Fibroblast of gingiva (primary cell): Measurements from ENCODE around the gene BOK.

Source experiments
- DNase-seq: peaks from one replicate; pipeline ENCODE4 v3.0.0-alpha.2; 2011; ENCODE audit warnings: low read depth

The BOK gene

DNA sequence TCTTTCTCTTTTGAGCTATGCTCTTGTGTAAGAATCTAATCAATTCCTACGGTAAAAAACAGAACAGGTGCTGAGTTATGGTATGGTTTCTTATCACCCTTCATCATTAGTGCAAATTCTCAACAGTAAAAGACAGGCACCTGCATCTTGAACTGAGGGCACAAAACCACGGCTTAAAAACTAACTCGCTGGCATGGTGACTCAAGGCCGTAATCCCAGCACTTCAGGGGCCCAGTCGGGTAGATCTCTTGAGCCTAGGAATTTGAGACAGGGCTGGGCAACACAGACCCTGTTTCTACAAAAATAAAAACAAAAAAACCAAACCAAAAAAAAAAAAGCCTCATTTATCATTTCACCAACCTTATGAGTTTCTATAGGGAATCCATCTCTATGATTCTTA, 45.1 kb downstream of the BOK start:
- DNase-seq = no peak

DNA sequence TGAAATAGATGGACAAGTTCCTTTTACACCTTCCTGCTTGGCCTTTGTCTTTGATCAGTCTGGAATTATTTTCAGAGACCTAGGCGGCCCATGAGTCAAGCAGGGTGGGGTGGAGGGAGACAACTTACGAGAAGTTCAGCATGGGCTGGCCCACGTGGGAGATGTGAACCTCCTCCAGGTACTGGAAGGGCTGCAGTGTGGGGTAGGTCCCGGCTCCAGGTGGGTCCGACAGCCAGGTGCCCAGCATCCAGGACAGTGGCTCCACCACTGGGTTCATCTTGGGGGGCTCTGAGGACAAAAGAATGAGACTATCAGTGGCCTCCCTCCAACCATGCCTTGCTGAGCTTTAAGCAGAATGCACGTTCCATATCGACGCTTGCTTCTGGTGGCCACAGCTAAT, 47.6 kb downstream of the BOK start:
- DNase-seq = no peak

DNA sequence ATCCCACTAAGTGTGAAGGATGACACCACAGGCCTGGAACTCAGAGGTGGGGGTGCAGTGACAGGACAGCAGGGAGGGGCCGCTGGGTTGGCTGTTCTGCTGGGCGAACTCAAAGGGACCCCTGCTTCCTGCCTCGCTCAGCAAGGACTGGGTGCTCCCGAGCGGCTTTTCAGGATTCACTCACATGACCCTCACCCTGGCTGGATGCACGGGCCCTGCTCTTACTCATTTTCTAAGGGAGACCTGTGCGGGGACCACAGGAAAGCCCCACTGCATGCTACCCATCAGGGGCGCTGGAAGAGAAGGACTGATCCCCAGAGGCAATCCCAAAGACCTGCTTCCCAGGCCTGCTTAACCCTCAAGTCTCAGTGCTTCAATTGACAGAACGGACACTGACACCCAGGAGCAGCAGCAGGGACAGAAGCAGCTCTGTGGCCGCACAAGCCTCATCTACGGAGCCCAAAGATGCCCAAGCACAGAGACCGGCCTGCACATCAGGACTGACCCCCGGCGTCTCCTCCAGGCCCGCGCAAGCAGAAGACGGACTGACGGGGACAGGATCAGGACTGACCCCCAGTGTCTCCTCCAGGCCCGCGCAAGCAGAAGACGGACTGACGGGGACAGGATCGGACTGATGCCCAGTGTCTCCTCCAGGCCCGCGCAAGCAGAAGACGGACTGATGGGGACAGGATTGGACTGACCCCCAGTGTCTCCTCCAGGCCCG, 48.8 kb downstream of the BOK start:
- no peak for DNase-seq

DNA sequence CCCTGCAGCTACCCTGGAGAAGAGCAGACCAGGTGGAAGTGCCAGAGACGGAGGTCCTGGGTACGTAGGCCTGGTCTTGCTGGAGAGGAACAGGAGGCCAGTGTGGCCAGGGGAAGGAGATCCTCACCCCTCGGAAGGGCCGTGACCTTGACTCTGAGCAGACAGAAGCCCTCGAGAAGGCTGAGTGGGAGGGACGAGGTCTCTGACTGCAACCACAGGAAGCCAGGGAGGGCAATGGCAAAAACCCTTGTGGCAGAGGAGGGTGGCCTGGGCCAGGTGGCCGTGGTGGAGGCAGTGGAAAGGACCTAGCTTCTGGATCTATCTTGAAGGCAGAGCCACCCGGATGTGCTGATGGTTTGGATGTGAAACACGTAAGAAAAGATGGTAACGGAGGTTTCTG, 50.3 kb downstream of the BOK start:
- DNase-seq = no peak

DNA sequence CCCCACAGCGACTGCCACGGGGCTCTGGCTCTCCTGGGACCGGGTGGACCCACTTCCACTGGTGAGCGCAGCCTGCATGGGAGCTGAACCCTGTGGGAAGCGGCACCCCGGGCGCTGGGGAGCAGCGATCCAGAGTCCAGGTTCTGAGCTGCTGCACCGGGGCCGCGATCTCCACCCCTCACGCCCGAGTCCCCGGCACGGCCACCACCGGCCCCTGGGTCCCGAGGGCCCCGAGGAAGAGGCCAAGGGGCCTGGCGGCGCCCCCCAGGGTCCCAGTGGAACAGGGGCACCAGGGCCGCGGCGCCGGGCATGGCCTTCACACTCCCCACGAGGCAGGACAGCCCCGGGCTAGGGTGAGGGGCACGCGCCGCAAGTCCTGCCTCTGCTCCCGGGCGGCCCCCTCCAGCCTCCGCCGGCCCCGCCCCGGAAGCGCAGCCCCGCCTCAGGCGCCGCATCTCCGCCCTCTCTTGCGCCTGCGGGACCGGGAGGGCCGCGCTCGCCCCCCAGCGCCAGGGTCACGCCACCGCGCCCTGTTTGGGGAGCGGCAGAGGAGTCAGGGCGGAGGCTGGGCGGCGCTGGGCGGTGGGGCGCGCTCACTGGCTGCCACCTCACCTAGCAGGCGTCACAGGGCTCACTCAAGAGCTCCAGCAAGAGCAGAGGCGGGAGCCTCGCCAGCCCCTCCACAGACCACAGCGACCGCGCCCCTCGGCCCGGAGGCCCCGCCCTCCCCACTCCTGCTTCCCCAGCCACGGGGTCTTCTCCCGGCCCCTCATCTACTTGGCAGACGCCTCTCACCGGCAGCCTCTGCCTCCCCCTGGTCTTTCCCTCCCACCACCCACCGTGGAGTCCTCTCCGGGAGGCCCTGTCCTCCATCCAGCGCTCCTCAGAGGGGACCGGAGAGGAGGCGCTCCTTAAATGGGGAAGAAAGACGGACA, 51.6 kb downstream of the BOK start:
- DNase-seq = peak; percentile 60

DNA sequence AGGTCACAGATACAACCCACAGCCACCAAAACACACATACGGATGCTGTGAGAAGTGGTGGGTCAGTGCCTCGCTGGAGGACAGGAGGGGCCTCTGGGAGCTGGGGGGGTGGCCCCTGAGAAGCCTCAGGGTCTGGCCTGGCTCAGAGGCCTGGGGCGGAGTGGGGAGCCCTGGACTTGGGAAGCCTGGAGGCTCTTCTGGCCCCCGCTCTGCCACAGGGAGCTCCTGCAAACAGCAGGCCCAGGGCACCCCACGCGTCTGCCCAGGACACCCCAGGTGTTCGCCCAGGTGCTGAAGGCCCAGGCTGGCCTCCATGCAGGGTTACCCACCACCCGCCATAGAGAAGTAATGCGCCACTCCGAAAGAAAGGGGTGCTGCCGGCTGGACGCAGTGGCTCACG, 52.5 kb downstream of the BOK start:
- DNase-seq = no peak

DNA sequence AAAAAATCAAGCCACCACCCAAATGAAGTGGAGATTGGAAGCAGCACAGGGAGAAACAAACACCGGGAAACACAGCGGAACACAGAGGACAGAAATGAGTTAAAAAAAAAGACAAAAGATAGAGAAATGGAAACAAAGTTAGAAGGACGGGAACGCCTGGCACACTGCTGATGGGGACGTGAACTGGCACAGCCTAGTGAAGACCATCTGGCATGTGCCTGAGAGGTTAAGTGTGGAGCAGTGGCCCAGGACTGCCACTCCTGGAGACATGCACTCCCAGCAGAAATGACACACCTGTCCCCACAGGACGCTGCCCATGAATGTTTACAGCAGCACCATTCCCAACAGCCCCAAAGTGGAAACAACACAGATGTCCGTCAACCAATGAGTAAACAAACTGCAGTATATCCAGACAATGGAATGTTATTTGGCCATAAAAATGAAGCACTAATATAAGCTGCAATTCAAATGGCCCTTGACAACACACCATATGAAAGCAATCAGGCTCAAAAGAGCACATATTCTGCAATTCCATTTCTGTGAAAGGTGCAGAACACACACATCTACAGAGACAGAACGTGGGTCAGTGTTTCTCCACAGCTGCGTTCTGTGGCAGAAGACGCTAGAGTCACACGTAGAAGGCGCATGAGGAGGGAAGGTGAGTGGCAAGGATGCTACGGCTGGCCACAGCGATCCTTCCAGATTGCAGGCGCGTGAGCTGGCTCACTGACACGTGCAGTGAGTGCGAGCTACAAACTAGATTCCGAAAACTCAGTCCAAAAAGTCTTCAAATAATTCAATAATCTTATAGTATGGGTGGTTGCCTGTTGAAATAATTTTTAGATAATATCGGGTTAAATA, 53.8 kb downstream of the BOK start:
- DNase-seq = peak; percentile 70

DNA sequence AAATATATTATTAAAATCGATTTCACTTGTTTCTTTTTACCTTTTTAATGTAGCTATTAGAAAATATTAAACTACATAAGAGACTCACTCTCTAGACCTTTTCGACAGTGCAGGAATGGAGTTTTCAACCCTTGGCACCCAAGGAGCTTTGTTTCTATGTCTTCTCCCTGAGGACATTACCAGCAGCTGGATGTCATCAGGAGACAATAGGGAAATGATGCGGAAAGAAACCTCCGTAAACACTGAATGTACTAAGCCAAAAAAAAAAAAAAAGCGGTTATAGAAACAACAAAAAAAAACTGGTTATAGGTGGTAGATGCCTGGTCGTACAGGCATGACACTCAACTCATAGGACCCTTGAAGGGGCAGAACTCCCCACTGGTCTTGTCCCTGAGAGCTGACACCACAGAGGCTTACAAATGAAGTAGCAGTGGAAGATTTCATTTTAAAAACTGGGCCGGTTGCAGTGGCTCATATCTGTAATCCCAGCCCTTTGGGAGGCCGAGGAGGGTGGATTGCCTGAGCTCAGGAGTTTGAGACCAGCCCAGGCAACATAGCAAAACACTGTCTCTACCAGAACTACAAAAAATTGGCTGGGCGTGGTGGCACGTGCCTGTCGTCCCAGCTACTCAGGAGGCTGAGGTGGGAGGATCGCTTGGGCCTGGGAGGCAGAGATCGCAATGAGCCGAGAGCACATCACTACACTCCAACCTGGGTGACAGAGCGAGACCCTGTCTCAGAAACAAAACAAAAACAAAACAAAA, 54.7 kb downstream of the BOK start:
- peak; percentile 59 for DNase-seq

DNA sequence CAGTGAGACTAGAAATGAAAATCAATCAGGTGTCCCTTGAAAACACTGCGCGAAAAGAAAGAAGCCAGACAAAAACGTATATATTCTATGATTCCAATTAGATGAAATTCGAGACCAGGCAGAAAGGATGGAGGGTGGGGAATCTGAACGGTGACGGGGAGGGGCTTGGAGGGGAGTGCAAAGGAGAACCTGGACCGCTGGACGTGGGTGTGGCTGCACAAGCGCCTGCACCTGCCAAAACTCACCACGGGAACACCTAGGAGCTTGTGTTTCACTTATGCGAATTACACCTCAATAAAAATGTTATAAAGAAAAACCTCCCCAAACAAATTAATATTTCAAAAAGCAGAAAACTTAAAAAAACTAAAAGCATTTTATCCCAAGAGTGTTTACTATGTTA, 56.5 kb downstream of the BOK start:
- no peak for DNase-seq

DNA sequence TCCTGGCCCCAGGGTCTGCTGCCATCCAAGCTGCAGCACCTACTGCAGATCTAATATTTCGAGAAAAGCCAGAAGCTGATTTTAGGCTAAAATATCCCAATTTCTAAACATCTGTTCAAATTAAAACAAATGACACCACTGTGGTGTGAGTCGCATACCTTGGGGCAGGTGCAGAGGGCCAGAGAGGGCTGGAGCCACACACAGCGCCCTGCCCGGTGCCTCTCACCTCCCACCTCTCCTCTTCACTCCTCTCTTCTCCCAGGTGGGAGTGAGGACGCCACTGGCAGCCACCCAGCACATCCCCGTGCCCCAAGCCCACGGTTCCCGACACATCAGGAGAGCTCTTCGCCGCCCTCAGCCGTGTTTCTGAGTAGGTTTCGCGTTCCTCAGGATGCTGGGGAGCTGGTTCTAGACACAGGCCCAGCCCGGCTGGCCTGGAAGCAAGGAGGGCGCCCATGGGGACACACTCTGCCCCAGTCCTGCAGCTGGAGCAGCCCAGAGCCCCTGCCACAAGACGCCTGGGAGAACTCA, 57.0 kb downstream of the BOK start:
- no peak for DNase-seq

DNA sequence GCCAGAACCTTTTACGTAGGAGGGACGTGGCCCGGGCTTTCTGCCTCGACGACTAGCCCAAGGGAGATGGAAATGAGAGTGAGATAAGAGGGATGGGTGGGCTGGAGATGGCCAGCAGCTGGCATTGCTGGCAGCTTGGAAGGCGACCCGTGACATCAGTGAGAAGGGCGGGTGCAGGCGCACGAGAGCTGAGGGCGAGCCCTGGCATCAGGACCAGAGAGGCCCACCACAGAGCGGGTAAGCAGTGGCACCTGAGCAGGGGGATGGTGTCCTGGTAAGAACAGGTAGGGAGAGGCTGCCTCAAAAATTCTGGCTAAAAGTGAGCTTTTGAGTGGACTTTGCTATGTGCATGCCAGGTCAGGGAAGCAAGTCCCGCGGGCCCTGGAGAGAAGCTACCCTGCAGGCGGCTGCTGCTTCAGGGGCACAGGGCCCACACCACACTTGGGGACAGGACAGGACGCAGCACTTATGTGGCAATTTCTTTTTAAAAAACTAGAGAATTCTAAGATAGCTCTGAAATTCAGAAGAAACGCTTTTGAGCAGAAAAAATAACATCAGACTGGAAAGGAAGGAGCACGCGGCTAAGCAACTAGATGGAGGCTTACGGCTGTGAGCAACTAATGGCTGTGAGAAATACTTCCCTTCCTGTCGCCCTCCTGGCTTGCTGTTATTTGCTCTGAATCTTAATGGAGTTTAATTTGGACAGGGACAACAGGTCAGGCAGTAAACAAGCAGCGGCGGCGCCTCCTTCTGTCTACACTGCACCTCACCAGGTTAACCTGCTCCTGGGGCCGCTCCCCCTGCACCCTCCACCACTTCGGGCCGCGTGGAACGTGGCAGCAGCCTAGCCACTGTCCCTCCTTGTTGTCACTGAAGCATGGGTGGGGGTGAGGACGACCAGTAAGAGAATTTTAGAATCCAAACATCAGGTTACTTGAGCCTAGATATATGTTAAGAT, 57.9 kb downstream of the BOK start:
- no peak for DNase-seq

DNA sequence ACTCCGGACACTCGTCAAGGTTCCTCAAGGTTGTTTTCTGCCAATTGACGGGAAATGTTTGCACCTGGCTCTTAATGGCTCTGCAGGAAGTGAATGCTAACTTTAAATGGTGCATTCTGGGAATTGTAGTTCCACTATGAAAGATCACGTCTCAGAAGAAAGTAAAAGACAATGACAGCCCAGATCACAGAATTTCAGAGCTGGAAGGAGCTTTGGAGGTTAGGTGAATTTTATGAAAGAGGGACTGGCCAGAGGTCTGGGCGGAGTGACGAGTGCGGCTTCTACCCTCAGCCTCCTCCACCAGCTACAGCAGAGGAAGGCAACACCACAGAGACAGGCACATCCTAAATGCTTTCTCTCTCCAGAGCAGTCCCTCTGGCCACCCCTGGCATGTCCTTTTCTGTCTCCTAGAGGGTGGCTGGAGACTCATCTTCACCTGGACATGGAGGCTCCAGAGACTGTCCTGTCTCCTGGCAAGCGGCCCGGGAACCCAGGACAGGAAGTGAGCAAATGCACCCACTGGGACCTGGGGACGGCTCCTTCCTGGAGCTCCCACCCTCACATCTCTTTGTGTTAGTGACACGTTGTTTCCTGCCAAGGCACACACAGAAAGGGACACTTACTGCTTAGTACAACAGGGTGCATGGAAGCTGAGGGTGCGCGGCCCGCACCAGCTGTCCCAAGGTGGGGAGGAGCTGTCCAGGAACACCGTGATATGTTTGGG, 59.0 kb downstream of the BOK start:
- no peak for DNase-seq

DNA sequence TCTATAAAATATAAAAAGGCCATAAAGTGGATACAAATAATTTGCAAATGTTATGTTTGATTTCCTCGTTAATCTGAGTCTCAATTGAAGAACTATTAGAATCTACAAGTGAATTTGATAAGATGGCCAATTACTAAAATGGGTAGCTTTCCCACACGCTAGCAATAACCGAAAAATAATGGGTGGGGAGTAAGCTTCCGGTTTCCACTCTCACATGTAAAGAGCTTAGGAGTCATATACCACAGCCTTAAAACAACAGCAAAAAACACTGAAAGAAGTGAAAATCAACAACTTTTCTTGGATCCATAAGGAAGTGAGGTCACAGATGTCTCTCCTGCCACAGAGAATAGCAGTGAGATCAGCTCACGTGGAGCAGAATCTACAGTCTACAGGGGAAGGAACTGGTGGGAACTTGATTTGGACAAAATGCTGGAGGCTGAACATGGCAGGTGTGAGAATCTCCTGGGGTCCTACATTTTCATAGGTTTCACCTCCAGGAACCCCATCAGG, 59.8 kb downstream of the BOK start:
- DNase-seq = no peak

DNA sequence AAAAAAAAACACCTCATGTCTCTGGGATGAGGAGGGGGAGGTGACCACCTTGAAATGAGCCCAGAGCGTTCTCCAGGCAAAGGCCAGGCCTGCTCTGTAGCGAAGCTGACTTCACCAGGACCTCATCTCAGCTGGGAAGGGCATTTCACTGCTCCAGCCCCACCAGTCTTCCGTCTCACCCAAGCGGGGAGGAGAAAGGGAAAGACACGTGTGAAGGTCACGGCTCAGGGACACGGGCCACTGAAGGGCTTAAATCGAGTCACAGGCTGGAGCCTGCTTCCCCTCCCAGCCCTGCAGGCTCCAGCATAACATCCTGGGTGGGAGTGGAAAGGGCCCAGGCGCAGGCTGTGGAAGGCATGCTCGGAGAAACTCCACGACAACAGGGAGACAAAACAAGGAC, 60.3 kb downstream of the BOK start:
- DNase-seq = no peak

DNA sequence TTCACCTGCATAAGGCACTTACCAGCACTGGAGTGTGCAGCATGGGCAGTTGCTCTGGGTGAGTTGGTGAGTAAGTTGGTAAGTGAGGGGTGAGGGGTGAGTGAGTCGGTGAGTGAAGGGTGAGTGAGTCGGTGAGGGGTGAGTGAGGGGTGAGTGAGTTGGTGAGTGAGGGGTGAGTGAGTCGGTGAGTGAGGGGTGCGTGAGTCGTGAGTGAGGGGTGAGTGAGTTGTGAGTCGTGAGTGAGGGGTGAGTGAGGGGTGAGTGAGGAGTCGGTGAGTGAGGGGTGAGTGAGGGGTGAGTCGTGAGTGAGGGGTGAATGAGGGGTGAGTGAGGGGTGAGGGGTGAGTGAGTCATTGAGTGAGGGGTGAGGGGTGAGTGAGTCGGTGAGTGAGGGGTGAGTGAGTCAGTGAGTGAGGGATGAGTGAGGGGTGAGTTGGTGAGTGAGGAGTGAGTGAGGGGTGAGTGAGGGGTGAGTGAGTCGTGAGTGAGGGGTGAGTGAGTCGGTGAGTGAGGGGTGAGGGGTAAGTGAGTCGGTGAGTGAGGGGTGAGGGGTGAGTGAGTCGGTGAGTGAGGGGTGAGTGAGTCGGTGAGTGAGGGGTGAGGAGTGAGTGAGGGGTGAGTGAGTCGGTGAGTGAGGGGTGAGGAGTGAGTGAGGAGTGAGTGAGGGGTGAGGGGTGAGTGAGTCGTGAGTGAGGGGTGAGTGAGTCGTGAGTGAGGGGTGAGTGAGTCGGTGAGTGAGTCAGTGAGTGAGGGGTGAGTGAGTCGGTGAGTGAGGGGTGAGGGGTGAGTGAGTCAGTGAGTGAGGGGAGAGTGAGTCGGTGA, 61.3 kb downstream of the BOK start:
- DNase-seq = no peak

DNA sequence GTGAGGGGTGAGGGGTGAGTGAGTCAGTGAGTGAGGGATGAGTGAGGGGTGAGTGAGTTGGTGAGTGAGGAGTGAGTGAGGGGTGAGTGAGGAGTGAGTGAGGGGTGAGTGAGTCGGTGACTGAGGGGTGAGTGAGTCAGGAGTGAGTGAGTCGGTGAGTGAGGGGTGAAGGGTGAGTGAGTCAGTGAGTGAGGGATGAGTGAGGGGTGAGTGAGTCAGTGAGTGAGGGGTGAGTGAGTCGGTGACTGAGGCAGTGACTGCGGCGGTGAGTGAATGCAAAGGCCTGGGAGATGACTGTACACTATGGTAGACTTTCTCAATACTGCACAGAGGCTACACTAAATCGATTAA, 61.8 kb downstream of the BOK start:
- no peak for DNase-seq
